SHP77 (cell line): ENCODE results near the gene SF3B5.
A peak's percentile ranks its signal among the peaks of the same experiment; 100 is the strongest.
"Not testable (repeated sequence)": the region's sequence is repeated elsewhere in the genome, so short reads cannot be mapped to it uniquely, and the experiment has no call there.

Experiments used
- DNase-seq, 2 experiments: peaks; one replicate each; lab custom pipeline; 2025; lab: John Stamatoyannopoulos, UW

Gene SF3B5

DNA sequence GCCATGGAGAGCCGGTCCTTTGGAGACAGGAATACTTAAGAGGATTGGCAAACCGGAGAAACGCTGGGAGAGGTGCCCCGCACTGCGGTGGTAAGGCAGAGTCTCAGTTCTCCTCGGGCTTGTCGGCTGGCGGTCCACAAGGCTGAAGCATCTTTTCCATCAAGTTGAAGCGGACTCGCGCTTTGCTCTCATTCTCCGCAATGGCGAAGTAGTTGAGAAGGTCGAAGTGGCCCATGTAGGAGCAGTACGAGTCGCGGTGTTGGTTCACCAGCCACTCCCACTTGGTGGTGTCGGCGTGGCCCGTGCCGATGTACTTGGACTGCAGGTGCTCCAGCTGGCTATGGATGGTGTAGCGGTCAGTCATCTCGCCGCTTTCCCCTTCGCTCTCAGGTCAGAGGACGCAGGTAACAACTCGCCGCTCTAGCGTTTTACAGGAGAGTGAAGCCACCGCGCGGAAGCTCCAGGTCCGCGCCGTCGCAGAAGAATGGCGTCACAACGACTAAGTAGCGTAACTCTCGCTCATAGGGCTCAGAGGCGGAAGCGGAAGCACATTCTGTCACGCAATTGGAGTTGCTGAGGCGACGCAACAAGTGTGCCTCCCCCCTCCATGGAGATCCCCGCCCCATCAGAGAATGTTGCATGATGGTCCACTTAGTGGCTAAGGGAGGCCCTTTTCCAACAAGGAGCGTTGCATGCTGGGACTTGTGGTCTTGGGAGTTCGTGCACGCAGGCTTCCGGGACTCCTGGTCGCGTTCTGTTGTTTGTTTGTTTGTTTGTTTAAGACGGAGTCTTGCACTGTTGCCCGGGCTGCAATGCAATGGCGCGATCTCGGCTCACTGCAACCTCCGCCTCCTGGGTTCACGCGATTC, at the start of gene SF3B5:
TSS of gene SF3B5 (minus strand) at position 440 of the 869 bp plus-strand sequence. CDS start at position 364, 76 bp downstream.
- peak; percentile 99 for DNase-seq

DNA sequence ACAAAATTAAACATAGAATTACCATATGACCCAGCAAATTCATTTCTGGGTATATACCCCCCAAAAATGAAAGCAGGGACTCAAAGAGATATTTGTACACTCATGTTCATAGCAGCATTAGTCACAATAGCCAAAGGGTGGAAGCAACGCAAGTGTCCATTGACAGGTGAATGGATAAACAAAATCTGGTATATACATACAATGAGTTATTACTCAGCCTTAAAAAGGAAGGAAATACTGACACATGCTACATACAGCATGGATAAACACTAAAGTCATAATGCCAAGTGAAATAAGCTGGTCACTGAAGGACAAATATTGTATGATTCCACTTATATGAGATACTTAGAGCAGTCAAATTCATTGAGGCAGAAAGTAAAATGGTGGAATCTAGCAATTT, 49.6 kb upstream of the SF3B5 start:
- DNase-seq: no peak

DNA sequence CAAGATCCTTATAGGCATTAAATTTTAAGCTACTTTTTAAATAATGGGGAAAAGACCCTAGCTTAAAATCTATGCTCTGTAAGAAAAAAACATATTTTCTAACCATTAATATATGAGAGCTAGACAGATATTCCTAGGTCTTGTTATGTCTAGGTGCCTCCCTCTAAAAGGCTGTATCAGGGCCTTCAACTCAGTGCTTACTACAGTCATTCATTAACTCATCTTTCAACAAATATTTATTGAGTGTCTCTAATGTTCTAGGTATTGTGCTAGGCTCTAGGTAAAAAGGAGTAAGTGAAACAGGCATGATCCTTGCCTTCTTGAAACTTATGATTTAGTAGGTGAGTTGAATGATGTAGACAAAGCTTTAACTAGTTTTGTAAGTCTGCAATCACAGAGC, 48.5 kb upstream of the SF3B5 start:
- DNase-seq: no peak

DNA sequence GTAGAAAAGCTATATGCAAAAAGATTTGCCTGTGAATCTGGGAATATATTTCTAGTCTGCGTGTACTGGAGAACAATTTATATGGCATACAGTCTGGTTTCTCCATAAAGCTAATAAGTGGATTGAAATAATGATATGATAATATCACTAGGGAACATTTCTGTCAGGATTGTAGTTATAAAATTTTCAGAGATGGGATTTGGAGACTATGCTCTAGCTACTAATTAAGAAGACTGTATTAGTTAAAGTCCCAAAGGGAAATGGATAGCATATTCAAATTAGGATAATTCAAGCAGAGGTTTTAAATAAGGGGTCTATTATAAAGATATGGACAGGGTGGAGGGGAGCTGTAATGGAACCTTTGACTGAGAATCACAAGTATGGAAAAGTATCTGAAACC, 47.7 kb upstream of the SF3B5 start:
- DNase-seq: no peak

DNA sequence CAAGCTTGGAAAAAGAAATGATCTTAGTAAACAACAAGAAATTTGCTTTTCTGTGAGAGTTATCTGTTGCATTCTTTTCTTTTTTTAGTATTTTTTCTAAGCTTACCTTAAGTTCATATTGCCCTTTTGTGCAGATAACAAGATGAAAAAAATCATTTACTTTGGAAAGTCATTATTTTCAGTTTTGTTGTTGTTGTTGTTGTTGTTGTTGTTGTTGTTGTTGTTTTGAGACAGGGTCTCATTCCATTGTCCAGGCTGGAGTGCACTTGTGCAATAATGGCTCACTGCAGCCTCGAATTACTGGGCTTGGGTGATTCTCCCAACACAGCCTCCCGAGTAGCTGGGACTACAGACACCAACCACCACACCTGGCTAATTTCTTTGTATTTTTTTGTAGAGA, 46.1 kb upstream of the SF3B5 start:
- no peak for DNase-seq

DNA sequence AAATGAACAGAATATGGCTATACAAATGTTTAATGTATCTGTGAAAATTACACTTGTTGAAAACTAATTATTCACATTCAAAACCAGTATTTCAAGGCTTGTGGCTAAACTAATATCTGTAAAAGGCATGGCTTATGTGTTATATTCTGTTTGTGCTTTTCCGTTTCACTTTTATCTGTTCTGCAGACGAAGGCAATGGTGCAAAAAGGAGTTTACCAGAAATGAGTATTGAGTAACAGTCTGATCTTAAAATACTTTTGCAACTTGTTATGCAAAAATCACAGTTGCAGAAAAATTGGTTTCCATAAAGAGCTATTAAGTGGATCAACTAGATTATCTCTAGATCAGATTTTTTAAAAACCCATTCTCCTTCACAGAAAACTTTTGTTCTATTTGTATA, 45.5 kb upstream of the SF3B5 start:
- no peak for DNase-seq

DNA sequence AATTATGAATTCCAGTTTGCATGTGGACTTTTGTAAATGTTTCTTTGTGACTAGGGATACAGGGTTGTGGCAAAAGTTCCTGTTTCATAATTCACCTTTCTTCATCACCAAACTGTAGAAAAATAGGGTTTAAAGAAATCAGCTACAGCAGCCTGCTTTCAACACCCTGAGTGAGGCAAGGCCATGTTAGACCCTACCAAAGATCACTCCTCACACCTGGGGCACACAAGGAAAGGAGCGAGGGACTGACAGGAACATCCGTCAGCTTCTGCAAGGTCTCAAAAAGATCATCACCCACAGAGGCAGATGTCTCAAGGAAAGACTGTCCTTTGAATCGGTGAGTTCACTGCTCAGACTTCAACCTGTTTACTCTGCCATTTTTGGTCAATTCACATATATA, 44.4 kb upstream of the SF3B5 start:
- DNase-seq: no peak

DNA sequence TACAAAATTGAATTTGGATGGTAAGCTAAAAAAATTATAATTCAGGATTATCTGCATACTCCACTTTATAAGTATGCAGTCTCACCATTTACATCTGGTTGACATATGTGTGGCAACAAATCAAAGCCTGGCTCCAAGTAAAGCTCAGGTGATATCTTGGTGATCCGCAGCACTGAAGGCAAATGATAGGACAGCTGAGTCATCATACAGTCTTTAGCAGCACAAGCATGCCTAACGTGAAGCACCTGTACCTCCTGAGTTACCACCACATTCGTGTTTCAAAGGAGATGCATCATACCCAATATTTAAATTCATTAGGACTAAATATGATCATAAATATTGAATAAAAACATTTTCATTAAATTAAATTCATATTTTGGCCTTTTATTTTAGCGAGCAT, 43.2 kb upstream of the SF3B5 start:
- DNase-seq: no peak

DNA sequence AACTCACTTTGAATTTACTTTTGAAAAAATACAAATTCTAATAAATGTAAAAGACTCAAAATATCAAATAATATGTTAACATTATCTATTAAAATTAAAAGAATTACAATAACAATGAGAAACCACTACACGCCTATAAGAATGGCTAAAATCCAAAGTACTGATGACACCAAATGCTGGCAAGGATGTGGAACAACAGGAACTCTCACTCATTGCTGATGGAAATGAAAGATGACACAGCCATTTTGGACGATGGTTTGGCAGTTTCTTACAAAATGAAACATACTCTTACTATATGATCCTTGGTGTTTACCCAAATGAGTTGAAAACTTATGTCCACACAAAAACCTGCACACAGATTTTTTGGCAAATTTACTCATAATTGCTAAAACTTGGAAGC, 39.4 kb upstream of the SF3B5 start:
- no peak for DNase-seq

DNA sequence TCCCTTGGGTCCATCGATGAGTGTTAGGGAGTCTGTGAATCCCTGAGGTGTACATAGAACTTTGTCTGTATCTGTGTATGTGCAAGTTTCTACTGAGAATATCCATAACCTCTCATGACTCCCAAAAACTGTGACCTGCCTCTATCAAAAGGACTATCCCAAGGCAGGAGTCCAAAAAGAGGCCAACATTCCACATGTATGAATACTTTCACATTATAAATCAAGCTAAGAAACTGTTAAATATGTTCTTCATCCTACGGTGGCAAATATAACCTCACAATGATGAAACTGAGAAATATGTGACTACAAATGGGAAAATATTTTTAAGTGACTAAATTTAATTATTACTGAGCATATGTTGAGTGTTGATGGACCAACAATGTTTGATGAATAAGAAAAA, 38.8 kb upstream of the SF3B5 start:
- DNase-seq: no peak

DNA sequence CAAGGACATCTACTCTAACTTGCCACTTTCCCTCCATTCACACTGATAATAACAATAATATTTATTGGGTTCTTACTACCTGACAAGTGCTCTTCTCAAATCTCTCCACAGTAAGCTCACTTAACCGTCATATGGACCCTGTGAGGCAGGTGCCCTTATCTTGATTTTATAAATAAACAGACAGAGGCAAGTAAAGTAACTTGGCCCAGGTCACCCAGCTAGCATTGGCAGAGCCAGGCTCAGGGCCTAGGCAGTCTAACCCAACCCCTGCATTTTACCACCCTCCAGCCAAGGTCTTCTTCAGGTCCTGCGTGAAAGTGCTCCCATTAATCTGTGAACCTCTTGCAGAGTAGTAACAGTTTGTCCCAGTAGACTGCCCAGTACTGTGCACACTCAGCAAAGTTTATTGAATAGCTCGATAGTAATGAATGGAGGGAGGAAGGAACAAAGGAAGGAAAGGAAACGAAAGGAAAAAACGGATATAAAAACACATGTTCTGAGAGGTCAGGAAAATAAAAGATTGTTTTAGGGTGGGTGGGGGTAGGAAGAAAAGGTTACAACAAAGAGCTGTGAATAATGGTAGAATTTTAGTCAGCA, 38.0 kb upstream of the SF3B5 start:
- DNase-seq: no peak

DNA sequence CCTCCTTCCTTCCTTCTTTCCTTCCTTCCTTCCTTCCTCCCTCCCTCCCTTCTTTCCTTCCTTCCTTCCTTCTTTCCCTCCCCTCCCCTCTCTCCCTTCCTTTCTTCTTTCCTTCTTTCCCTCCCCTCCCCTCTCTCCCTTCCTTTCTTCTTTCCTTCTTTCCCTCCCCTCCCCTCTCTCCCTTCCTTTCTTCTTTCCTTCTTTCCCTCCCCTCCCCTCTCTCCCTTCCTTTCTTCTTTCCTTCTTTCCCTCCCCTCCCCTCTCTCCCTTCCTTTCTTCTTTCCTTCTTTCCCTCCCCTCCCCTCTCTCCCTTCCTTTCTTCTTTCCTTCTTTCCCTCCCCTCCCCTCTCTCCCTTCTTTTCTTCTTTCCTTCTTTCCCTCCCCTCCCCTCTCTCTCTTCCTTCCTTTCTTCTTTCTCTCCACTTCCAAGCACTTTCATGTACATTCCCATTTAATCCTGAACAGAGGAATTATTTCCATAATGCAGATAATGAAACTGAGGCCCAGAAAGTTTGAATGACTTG, 36.9 kb upstream of the SF3B5 start:
- not testable (repeated sequence) for DNase-seq

DNA sequence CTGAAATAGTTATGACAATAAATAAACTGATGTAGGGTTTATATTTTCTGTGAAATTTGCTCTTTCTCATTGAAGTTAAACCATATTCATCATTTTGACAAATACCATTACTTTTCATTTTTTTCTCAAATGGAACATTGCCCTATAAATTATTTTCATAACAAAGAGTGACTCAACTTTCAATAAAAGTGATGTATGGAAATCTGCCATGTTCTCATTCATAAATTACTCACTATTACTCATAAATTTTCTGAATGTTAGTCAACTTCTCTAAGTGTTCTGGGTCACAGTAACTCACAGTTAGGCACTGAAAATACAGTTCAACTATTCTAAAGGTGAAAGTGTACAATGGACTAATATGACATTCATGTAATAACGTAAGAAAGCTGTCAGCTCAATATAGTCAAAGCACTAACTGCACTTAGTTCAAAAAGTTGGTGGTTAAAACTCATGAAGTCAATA, 35.9 kb upstream of the SF3B5 start:
- DNase-seq: no peak

DNA sequence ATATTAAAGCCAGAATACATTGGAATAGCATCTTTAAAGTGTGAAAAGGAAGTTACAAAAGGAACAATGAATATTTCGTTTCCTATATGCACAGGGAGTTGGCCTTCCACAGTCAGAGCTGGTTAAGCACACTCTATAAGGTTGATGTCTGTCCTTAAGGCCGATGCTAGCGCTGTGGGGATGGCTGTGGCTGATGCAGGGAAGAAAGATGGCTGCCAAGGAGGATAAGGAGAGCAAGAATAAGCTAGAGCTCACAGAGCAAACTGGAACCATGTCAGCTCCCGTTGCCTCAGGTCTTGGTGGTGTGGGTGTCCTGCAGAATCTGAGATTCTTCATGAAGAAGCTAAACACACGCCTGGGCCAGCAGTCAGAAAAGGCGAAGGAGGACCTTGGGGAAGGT, 34.1 kb upstream of the SF3B5 start:
- DNase-seq: no peak

DNA sequence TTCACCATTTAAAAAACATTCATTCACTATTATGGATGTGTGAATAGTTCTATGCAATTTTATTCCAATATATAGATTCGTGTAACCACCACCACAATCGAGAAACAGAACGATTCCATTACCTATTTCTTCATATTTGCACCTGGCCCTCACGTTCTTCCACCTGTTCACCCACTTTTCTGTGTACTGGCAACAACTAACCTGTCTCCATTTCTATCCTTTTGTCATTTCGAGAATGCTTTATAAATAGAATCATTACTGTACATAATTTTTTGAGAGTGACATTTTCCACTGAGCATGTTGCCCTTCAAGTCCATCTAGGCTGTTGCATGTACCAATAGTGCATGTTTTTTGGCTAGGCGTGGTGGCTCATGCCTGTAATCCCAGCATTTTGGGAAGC, 31.7 kb upstream of the SF3B5 start:
- DNase-seq: no peak

DNA sequence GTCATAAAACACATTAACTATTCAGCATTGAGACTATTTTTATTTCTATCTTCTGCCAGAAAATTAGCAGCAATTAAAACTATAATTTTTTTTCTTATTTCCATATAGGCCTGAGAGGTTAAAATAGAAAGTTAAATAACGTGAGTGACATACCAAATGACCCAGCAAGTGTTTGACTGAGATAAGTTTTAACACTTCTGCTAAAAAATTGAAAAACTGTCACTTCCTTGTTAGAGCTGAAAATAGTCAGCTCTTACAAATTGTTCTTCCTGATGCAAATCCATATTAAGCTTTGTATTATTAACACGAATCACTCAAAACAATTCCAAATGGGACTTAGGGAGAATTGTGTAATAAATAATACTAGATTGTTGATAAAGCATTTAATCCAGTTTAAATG, 28.5 kb upstream of the SF3B5 start:
- no peak for DNase-seq

DNA sequence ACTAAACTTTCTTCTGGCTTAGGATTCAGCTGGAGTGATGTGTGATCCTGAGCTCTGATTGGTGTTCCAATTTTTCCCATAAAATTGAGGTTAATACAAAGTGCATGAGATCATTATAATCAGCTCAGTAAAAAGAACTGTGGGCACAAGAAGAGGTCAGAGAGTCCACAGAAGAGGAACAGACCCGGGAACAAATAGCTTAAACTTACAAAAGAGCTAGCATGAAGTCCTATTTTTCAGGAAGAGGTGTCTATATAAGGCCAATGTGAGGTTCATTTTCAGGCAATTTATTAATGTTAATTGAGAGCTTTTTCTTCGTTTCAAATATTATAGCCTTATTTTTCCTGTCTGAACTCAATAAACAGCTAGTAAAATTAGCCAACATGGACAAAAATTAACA, 28.0 kb upstream of the SF3B5 start:
- no peak for DNase-seq

DNA sequence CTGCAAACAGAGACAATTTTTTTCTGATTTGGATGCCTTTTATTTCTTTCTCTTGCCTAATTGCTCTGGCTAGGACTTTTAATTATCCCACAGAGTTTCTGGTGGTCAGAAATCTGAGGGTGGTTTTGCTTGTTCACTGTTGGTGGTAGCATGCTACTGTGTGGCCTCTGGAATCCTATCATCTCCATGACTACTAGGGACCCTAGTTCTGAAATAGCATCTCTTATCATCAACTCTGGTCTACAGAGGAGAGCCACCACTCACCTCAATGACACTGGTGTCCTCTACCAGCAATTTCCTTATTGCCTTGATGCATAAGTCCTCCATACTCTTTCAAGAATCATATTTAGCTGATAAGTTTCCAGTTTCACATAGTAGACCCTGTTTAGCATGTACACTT, 27.5 kb upstream of the SF3B5 start:
- no peak for DNase-seq

DNA sequence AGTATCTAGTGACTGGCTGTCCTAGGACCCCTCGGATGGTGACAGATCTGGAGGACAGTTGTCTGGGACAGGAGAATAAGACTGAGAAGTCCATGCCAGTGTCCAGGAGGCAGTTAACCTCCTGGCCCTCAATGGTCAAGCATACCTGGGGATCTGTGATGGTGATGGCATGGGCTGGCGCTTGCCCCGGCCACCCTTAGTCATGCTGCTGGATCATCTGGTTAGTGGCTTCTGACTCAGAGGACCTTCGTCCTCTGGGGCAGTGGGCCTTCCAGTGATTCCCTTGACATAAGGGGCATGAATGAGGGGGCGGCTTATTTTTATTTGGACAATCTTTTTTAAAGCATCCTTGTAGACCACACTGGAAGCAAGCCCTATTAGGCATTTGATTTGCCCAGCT, 24.0 kb upstream of the SF3B5 start:
- no peak for DNase-seq

DNA sequence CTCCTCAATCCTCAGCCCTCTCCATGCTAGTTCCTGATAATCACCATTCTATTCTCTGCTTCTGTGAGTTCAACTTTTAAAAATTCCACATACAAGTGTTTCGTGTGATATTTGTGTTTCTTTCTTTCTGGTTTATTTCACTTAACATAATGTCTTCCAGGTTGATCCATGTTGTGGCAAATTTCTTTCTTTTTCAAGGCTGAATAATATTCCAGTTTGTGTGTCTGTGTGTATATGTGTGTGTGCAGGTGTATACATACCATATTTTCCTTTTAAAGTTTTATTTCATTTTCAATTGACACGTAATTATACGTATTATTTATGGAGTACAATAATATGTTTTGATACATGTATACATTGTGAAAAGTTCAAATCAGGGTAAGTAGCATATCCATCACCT, 19.8 kb upstream of the SF3B5 start:
- no peak for DNase-seq

DNA sequence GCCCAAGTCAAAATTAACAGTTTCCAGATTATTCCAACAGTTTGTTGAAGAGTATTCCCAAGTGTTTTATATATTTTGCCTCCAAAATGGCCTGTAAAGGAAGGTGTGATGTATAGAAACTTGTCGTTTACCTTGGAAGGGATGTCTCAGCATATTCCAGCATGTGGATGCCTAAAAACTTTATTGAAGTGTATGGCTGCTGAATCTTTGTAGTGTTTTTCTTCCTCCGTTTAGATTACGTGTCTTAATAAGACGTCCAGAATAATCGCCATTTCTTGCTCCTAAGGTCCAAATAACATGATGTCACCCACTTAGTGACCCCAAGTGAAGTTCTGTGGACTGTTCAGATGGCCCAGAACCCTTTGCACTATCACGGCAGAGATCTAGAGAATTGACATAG, 18.0 kb upstream of the SF3B5 start:
- no peak for DNase-seq

DNA sequence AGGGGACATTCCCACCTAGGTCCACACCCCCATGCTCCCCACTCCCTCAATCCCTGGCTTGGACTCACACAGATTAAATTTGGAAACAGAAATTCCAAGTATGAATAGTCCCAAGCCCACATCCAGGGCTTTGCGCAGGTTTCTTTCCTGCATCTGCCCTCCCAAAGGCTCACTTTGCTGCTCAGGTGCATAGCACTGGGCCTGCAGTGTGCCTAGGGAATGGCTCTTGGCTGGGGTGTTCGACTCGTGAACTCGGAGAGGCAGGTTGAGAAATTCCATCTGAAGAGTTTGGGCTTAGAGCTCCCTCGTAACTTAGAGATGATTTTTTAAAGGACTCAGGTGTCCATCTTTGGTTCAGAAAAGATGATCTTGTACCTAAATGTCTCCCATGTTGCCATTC, 14.8 kb upstream of the SF3B5 start:
- no peak for DNase-seq

DNA sequence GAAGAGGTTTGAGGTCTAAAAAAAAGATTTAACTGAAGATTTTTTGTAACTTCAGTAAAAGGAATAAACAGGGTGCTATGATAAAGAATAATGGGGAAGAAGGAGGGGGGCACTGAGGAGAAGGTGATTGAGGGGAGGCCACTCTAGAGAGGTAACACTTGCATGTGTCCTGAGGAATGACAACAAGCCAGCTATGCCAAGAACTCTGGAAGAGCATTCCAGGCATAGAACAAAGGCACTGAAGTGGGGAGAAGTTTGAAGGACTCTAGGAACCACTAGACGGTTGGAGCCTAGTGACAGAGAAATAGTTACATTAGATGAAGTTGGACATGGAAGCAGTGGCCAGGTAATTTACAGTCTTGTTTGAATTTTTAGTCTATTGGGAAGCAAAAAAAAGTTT, 10.8 kb upstream of the SF3B5 start:
- DNase-seq: no peak
